Smooth muscle cell of the brain vasculature (primary cell): ENCODE results near the gene C9.
"Not testable (repeated sequence)": the region's sequence is repeated elsewhere in the genome, so short reads cannot be mapped to it uniquely, and the experiment has no call there.

Source experiments
- DNase-seq: peaks from one replicate; pipeline ENCODE4 v3.0.0-alpha.2; 2012; ENCODE audit warnings: low read depth, low spot score

Gene C9

DNA sequence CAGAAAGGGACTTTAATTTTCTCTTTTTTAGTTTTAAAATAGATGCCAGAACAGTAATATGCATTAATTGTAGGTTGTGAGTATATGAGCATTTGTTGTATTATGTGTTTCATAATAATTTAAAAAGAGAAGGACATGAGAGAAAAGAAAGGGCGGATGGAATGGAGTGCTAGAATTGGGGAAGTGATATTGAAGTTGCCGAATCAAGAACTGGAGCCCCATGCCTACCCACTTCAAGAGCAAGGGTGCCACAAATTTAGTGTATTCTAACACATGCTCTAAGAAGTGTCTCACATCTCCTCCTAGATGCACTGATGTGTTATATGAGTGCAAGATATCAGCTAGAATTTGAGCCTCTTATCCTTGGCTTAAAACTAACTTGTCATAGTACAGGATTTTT is 101.3 kb downstream of the C9 start:
- no peak for DNase-seq

DNA sequence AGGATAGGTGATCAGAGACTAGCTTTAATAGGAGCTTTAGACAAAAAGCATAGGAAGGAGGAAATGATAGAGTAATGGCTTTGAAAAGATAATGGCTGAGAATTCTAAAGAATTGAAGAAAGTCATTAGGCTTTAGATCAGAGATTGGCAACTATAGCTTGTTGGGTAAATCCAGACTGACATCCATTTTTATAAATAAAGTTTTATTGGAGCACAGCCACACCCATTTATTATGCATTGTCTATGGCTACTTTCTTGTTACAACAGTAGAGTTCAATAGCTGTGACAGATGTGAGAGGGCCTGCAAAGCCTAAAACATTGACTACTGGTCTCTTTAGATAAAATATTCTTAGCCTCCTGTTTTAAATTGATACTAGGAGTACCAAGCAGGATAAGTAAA is 104.2 kb downstream of the C9 start:
- DNase-seq = no peak

DNA sequence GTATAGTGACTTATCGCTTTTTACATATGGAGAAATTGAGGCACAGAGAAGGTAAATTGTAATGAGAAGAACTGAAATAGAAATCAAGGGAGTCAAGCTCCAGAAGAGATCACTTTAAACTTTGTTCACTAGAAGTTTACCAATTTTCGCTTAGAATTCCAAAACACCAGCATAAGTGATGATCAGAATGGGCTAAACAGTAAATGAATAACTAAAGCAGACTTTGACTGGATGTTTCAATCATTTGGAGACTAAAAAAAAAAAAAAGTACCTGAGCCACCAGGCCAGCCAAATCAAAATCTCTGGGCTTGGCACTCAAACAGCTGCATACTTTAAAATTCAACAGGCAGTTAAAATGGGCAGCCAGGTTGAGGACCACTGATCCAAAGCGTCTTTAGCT is 106.7 kb downstream of the C9 start:
- DNase-seq = no peak

DNA sequence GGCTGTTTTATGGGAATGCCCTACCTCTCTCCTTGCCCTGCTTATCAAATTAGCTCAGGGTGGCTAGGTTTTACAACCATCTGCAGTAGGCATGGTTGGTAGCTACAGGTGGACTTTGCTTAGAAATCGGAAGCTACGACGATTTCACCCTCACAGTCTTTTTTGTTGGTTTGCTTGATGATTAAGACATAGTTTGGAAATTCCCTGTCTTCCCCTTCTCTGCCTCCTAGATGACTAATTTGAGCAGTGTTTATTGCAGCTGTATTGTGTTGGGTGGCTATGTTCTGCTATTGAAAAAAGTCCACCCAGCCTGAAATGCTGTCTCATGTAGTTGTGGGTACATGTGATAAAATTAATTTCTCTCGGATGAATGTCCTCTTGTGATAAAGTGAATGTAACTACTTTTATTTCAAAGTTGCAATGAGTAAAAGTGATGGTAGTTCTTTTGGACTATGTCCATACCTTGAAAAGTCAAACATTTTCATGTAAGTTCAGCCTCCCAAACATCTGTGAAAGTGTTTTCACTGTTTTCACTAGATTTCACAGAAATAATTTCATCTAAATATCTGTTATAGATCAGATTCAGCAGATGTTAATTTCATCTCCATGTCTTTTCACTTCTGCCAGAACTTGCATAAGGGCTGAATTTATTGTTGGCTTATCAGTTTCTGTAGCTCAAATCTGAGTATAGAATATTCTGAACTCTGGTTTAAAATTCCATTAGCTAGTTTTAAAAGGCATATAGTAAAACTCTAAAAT is 107.6 kb downstream of the C9 start:
- no peak for DNase-seq

DNA sequence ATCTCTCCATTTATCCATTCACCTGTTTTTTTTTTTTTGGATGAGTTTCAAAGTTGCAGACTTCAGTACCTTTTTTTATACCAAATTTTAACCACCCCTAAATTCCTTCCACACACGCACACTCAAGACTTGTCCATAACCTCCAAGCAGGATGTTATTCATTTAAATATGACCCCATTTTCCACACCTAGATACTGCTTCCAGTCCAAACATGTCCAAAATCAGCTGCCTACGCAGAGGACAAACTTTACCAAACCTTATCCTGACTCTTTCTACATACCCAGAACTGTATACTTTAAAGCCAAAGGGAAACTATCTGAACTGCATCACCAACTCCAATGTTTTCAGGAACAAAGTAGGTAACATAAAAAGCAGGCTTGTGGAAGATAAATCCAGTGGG is 108.9 kb downstream of the C9 start:
- no peak for DNase-seq

DNA sequence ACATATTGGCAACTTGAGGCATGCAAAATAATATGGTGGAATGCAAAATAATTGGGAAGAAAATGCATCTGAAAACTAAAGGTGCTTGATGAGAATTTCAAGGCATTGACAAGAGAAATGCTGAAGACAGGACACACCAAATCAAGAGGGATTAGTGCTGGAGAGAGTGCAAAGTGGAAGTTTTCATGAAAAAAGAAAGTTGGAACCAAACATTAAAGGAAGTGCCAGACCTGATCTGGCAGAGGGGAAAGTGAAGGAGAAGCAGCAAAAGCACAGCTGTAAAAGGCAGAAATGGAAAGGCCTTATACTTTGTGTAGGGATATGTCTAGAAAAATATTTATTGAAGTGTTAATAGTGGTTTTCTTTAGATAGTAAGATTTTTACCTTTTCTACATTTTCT is 109.6 kb downstream of the C9 start:
- no peak for DNase-seq

DNA sequence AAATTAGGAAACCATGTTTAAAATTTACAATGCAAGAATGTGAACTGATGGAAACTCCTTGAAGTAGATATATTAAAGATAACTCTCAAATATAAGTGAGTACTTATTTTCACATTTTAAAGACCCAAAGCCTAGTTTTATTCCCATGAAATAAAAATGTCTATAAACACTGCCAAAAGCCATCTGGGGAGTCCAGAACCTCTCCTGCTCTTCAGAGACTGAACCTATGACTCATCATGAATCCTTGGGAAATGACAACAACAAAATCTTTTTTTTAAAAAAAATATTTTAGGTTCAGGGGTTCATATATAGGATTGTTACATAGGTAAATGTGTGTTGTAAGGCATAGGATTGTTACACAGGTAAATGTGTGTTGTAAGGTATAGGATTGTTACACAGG is 111.1 kb downstream of the C9 start:
- no peak for DNase-seq

DNA sequence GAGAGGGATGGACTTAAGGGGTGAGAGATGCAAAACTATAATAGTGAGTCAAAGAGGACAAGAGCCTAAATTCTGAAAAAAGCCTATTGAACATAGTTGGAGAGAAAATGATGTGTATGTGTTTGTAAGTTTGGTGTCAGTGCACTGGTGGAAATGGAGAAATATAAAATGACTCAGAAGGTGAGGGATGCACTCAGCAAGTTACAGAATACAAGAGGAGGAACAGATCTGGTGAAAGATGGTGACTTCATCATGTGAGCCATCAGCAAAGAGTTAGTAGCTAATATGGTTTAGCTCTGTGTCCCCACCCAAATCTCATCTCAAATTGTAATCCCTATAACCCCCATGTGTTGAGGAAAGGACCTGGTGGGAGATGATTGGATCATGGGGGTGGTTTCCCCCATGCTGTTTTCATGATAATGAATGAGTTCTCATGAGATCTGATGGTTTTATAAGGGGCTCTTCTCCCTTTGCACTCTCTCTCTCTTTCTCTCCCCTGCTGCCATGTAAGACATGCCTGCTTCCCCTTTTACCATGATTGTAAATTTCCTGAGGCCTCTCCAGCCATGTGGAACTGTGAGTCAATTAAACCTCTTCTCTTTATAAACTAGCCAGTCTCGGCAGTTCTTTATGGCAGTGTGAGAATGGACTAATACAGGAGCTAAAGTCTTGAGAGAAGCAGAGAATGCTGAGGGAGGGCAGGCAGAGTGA is 114.6 kb downstream of the C9 start:
- DNase-seq = no peak

DNA sequence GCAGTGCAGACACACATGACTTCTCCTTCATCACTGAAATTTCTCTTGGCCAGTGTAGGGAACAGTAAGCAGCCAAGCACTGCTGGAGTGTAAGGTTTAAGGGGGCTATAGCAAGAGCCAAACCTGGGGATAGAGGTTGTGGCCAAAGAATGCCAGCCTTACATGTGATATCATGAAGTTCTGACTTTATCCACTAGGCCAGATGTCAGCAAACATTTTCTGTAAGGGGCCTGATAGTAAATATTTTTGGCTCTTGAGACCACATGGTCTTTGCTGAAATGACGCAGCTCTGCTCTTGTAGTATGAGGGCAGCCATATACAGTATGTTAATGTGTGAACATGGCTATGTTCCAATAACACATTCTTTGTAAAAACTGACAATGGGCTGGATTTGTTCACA is 115.2 kb downstream of the C9 start:
- no peak for DNase-seq

DNA sequence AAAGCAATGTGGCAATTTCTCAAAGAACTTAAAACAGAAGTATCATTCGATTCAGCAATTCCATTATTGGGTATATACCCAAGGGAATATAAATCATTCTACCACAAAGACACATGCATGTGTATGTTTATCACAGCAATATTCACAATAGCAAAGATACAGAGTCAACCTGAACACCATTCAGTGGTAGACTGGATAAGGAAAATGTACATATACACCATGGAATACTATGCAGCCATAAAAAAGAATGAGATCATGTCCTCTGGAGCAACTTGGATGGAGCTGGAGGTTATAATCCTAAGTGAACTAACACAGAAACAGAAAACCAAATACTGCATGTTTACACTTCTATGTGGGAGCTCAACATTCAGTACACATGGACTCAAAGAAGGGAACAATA is 123.5 kb downstream of the C9 start:
- DNase-seq = no peak

DNA sequence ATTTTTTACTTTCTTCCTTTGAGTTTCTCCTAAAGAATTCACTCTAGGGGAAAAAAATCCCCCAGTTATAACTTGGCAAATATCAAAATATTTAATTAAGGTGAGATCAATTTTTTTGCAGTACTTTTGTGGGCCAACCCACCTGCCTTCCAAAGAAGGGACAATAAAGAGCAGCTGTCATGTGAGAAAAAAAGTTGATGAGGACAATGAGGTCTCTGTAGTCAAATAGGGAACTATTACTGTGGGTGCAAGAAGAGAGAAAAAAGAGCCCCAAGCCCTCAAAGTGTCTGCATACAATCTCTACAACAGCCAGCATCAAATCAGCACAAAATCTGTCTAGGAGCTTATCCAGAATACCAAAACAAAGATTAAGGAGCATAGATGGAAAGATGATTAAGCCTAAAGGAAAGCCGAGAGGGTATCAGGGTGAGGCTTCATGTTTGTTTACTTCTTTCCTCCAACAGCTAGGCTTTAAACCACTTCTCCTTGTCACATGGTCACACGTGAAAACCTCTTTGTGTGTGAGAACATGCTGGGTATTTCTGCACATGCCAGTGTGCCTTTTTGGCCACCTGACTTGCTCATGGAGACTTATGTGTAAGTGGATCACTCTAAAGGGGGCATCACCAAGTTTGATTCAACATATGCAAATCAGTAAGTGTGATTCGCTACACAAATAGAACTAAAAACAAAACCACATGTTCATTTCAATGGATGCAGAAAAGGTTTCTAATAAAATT is 125.8 kb downstream of the C9 start:
- no peak for DNase-seq

DNA sequence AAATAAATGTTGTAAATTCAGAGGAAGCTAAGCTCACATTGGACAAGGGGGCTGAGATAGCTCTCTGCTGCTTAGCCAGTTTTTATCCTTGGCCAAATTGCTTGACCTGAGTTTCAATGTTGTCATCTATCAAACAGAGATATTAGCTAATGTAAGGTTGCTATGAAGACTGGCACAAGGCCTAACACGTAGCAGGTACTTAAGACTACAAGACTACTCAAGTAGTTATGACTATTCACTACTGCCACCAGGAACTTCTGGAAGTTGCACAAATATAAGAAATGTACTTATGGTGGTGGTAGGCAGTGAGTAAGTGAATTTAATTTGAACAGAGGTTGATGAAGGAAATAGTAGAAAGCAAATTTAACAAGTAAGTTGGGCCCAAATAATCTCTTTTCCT is 127.6 kb downstream of the C9 start:
- no peak for DNase-seq

DNA sequence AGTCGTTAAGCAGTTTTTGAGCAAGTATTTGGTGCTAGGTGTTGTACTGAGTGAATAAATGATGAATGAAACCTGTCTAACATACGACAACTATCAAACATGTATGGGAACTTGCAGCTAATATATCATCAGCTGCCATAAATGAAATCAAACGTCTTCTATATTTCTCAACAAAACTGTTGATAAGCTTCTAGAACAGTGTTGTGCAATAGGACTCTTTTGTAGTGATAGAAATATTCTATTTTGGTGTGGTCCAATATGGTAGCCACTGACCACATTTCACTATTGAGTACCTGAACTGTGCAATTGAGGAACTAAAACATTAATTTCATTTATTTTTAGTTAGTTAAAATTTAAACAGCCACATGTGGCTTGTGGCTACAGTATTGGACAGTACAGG is 128.6 kb downstream of the C9 start:
- no peak for DNase-seq

DNA sequence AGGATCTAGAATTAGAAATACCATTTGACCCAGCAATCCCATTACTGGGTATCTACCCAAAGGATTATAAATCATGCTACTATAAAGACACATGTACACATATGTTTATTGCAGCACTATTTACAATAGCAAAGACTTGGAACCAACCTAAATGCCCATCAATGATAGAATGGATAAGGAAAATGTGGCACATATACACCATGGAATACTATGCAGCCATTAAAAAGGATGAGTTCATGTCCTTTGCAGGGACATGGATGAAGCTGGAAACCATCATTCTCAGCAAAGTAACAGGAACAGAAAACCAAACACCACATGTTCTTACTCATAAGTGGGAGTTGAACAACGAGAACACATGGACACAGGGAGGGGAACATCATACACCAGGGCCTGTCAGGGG is 129.8 kb downstream of the C9 start:
- DNase-seq = not testable (repeated sequence)
